Stimulated activated CD8-positive, alpha-beta memory T cell treated with anti-CD3 and anti-CD28 coated beads, Interleukin-15, amount 100 ng/mL, for 4 hours (primary cell): ENCODE results near the gene ASPSCR1.
"Not testable (repeated sequence)": the region's sequence is repeated elsewhere in the genome, so short reads cannot be mapped to it uniquely, and the experiment has no call there.

Experiments used
- DNase-seq, 2 donors: peaks; one replicate each; pipeline ENCODE4 v3.0.0-alpha.2; 2020; ENCODE audit warnings: low read depth in 2 of 2

ASPSCR1 gene

GRCh38 chr17:81981511-81981910, 4.1 kb downstream of the ASPSCR1 start:
- not testable (repeated sequence) for DNase-seq

DNA sequence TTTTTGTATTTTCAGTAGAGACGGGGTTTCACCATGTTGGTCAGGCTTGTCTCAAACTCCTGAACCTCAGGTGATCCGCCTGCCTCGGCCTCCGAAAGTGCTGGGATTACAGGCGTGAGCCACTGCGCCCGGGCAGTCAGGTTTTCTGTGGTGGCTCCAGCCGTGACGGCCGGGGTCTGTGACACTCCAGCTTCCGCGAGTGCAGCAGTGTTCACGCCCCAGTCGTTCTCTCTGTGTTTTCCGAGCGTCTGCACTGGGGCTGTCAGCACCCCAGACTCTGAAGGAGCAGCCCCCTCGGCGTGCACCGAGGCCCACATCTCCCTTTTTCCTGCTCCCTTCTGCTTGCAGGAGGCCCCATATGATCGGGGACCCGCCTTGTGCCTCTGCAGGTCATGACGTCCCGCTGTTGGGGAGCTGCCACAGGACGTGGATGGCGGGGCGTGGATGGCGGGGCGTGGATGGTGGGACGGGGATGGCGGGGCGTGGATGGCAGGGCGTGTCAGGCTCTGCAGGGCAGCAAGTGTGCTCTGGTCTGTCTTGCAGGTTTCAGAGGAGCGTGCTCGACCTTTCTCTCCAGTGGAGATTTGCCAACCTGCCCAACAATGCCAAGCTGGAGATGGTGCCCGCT, 5.7 kb downstream of the ASPSCR1 start:
- DNase-seq, result no peak

GRCh38 chr17:81983639-81984373, 6.4 kb downstream of the ASPSCR1 start:
- no peak for DNase-seq

GRCh38 chr17:81984773-81985410, 7.5 kb downstream of the ASPSCR1 start:
- no peak for DNase-seq

GRCh38 chr17:81986606-81987005, 9.2 kb downstream of the ASPSCR1 start:
- no peak for DNase-seq

- no peak for DNase-seq
Measured at GRCh38 chr17:81987161-81987770, 9.8 kb downstream of the ASPSCR1 start.

- DNase-seq, result no peak
Measured at GRCh38 chr17:81990836-81991683, 13.6 kb downstream of the ASPSCR1 start.

DNA sequence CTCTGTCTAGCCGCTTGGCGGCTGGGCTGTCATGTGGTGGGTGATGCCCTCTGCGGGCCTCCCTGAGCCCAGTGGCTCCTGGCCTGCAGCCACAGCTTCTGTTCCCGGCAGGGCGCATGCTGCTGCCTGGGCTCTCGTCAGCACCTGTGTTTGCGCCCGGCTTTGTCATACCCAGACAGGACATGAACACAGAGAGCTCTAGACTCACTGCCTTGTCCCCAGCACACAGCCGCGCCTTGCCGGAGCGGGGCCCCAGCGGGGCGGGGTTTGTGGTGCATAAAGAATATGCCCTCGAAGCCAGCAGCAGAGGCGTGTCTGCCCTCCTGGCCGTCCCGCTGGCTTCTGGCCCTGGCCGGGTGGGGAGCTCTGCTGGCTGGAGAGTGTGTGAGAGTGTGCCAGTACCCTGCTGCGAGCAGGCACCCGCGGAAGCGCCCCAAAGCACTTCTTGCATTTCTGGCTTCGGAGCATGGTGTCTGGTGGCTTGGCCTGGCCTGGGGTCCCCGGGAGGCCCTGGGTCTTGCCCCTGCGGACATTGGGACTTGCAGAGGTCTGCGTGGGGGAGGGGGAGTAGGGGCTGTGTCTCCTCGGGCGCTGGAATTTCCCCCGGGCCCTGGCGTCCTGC, 14.4 kb downstream of the ASPSCR1 start:
- DNase-seq, result no peak

GRCh38 chr17:81992306-81993102, 15.1 kb downstream of the ASPSCR1 start:
- DNase-seq, result no peak

DNA sequence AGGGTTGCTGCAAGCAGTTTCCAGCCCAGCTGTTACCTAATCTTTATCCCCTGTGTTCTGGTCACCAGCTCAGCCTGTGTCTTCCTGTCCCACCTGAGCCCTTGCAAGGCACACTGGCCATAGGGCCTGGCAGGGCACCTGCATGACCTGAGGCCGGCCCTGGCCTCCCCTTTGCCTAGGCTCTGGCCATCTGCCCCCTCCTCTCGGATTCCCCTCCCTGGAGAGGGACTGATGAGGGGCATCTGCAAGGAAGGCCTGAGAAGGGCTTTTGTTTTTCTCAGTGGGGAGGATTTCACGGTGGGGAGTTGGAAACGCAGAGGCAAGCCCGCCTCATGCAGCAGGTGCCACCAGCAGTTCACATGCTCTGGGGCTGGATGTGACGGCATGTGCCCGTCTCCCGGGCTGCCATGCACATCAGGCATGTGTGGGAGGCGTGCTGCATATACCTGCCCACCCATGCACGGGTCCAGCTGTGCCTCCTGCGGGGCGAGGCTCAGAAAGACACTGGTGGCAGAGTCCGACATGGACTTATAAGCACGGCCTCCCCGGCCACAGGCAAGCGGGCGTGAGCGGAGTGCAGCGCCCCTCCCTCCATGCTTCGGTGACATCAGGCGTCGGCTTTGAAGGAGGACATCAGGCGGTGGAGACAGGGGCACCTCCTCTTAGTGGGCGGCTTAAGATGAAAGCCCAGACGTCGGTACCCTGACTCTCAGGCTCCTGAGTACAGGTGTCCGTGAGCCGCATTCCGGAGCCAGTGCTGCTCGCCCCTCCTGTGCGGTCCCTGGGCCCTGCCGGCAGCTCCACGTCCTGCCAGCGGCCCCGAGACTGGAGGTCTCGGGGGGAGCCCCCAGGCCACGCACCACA, 16.5 kb downstream of the ASPSCR1 start:
- no peak for DNase-seq

GRCh38 chr17:81994593-81995462, 17.4 kb downstream of the ASPSCR1 start:
- DNase-seq, result no peak

- DNase-seq, result no peak
Measured at GRCh38 chr17:81995463-81996231, 18.2 kb downstream of the ASPSCR1 start.

GRCh38 chr17:81996232-81996756, 18.9 kb downstream of the ASPSCR1 start:
- no peak for DNase-seq

- DNase-seq, result no peak
Measured at GRCh38 chr17:81996757-81997441, 19.5 kb downstream of the ASPSCR1 start.

DNA sequence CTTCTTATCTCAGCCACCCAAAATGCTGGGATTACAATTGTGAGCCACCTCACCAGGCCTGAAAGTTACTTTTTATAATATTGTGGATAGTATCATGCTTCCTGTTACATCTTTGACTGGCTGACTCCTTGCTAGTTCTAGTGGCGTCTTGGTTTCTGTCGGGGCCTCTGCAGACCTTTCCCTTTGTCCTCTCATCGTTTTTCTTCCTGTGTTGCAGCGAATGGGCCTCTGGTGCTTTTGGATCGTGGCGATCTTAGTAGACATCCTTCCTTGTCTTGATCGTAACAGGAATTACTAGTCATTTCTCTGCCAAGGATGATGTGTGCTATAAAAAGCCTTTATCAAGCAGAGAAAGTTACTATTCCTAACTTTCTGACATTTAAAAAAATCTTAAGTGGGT, 20.8 kb downstream of the ASPSCR1 start:
- DNase-seq, result no peak

DNA sequence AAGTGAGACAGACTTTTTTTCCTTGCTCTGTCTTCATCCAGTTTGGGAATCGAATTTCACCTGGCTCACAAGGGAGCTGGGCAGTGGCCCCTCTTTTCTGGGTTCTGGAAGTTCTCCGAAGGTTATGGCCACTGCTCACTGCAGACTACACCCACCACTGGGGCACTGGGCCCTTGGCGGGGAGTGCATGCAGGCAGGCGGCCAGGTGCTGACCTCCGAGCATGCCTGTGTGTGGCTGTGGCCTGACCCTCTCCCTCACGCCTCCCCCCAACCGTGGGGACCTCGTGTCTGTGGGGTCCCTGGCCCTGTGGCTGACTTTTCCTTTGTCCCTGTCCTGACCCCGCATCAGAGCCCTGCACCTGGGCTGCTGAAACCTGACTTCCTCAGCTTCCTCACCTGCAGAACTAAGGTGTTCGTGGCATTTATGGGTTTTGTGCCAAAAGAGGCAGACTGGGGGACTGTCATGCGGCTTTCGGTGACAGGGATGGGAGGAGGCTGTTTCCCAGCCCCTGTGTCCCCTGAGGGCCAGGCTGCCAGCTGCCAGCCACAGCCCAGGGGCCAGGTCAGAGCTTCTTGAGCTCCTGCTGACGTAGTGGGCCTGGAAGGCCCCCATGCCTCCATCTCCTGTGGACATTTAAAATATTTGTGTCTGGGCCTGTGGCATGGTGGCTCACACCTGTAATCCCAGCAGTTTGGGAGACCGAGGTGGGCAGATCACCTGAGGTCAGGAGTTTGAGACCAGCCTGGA, 21.4 kb downstream of the ASPSCR1 start:
- DNase-seq, result no peak
